Upper lobe of left lung (tissue), 6 donors: ENCODE results near the gene OR5P2. TPM values are rescaled to one million over a fixed set of nuclear protein-coding genes. Genes with fewer than 3 reads are reported as not detected.

ENCODE experiments used
- ATAC-seq, 2 donors: fragments of 200-7000 bp; cut with Tn5 transposase; one replicate each; pipeline ENCODE4 v1.9.1; 2022; ENCODE audit warnings: mild to moderate bottlenecking in 2 of 2, moderate library complexity in 2 of 2; ENCODE audit not compliant: low FRiP score in 2 of 2
- DNase-seq, 2 donors: peaks; one replicate each; pipeline ENCODE4 v3.0.0-alpha.2; 2019 to 2020
- H3K27ac ChIP-seq, 4 donors: fragments of 200-600 bp; sonication (generic); one replicate each; pipeline ENCODE4 v1.5.1; 2016 to 2019
- H3K27me3 ChIP-seq, 4 donors: fragments of 200-600 bp; sonication (generic); one replicate each; pipeline ENCODE4 v1.5.1; 2017 to 2019
- H3K36me3 ChIP-seq, 4 donors: fragments of 200-600 bp; sonication (generic); one replicate each; pipeline ENCODE4 v1.5.1; 2016 to 2019
- H3K4me1 ChIP-seq, 4 donors: fragments of 200-600 bp; sonication (generic); one replicate each; pipeline ENCODE4 v1.5.1; 2018 to 2019
- H3K4me3 ChIP-seq, 4 donors: fragments of 200-600 bp; sonication (generic); one replicate each; pipeline ENCODE4 v1.5.1; 2017 to 2019; ENCODE audit warnings: mild to moderate bottlenecking in 2 of 4, moderate library complexity in 1 of 4
- H3K9me3 ChIP-seq, 4 donors: fragments of 200-600 bp; sonication (generic); one replicate each; pipeline ENCODE4 v1.5.1; 2018 to 2019
- EP300 ChIP-seq, 4 donors: sonication (generic); formaldehyde crosslinking; IDR thresholded peaks; one replicate each; pipeline ENCODE4 v1.5.1; 2017; ENCODE audit warnings: antibody characterized with exemption in 4 of 4, control low read depth in 2 of 4
- POLR2A ChIP-seq, 4 donors: fragments of 450-650 bp; IDR thresholded peaks; one replicate each; pipeline ENCODE4 v1.5.1; 2016 to 2017; ENCODE audit warnings: antibody characterized with exemption in 4 of 4, mild to moderate bottlenecking in 2 of 4
- POLR2AphosphoS5 ChIP-seq, 2 donors: sonication (generic); formaldehyde crosslinking; IDR thresholded peaks; one replicate each; pipeline ENCODE4 v1.5.1; 2017; ENCODE audit warnings: antibody characterized with exemption in 2 of 2
- WGBS, 2 donors: methylation state at CpG; one replicate each; pipeline ENCODE4 v1.1.5; 2017 to 2018; 5-methylcytosine and 5-hydroxymethylcytosine counted together
- total RNA-seq, 6 donors: library from RNA; depleted of rRNA in 4 of 6; stranded (reverse); fragments of >200 nt in 4 of 6; gene quantifications; one replicate each; pipeline versions ENCODE4 v1.1.0 to v1.2.1, GENCODE V29; 2016 to 2021
- TF ChIP-seq, protein P1 (sequence below), 6 experiments: fragments of 450-650 bp in 4 of 6; fragments of 200-600 bp in 2 of 6; sonication (generic) in 2 of 6; IDR thresholded peaks; one replicate each; pipeline ENCODE4 v1.5.1; 2016 to 2019; ENCODE audit warnings: antibody characterized with exemption in 6 of 6
- donor health status: DM: no; HTN: no; CAD: no; lungs with moderate emphysema.
- donor health status: DM: no; HTN: yes; CAD: no; lungs with severe emphysema.

Gene OR5P2
- total RNA-seq, 6 donors from 2014 or later, result 0.54 to 9.4 (median 2.4) TPM

- no peaks in the 10 kb centered on the region for H3K27me3 ChIP-seq
- H3K9me3 ChIP-seq, result no peaks in the 10 kb centered on the region
- DNase-seq (no peak), ATAC-seq (no peak)
- H3K4me1 ChIP-seq, result no peaks in the 10 kb centered on the region
- H3K27ac ChIP-seq, result no peak overlapping the region
- TF ChIP-seq POLR2AphosphoS5 (IDR thresholded peaks at IDR 0.05) (no peak), POLR2A (IDR thresholded peaks at IDR 0.05) (no peak), EP300 (IDR thresholded peaks at IDR 0.05) (no peak)
- TF ChIP-seq, protein P1, sequence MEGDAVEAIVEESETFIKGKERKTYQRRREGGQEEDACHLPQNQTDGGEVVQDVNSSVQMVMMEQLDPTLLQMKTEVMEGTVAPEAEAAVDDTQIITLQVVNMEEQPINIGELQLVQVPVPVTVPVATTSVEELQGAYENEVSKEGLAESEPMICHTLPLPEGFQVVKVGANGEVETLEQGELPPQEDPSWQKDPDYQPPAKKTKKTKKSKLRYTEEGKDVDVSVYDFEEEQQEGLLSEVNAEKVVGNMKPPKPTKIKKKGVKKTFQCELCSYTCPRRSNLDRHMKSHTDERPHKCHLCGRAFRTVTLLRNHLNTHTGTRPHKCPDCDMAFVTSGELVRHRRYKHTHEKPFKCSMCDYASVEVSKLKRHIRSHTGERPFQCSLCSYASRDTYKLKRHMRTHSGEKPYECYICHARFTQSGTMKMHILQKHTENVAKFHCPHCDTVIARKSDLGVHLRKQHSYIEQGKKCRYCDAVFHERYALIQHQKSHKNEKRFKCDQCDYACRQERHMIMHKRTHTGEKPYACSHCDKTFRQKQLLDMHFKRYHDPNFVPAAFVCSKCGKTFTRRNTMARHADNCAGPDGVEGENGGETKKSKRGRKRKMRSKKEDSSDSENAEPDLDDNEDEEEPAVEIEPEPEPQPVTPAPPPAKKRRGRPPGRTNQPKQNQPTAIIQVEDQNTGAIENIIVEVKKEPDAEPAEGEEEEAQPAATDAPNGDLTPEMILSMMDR (IDR thresholded peaks at IDR 0.05), result no peak
- 82 to 92% methylated on average over 2 of the region's 2 CpGs for WGBS, 2 donors
- H3K36me3 ChIP-seq, result no peaks in the 10 kb centered on the region
- H3K4me3 ChIP-seq, result no peak overlapping the region
These were observed 47.3 kb downstream of the OR5P2 start for GRCh38 chr11:7749456-7749855.

Other genes with a start within 250 kb of the OR5P2 start
- 10 to 100 TPM in 4 of 6 donors, 1 to 10 TPM in 2; 8.3 to 58.7 (median 10.6) TPM for gene CYB5R2, start 123.4 kb downstream of the OR5P2 start, total RNA-seq
- 10 to 100 TPM in 1 of 6 donors, 1 to 10 TPM in 5; 3.0 to 29.3 (median 5.7) TPM for gene OVCH2, start 90.5 kb downstream of the OR5P2 start, total RNA-seq
- 10 to 100 TPM in 1 of 6 donors, 1 to 10 TPM in 4, not detected in 1; 2.2 to 22.0 (median 4.0) TPM for gene OR5P3, start 33.9 kb upstream of the OR5P2 start, total RNA-seq
- not detected for gene OR10A6, start 134.3 kb upstream of the OR5P2 start, total RNA-seq
- gene OR10A3, start 144.8 kb upstream of the OR5P2 start, total RNA-seq, result not detected
- not detected for gene NLRP10, start 168.5 kb upstream of the OR5P2 start, total RNA-seq
- gene EIF3F, start 190.4 kb upstream of the OR5P2 start, total RNA-seq, result 100 to 1,000 TPM; 135 to 321 (median 235) TPM